Testis (tissue), 2 donors: ENCODE results near the gene UGDH.

Experiments used
- POLR2A ChIP-seq: fragments of 450-650 bp; IDR thresholded peaks from one replicate; pipeline ENCODE4 v1.6.1; 2017; ENCODE audit warnings: antibody characterized with exemption, mild to moderate bottlenecking, moderate library complexity
- TF ChIP-seq, protein P1 (sequence below), 3 experiments: fragments of 450-650 bp in 2 of 3; fragments of 200-600 bp in 1 of 3; sonication (generic) in 1 of 3; IDR thresholded peaks; one replicate each; pipeline ENCODE4 v1.5.1; 2016 to 2019; ENCODE audit warnings: antibody characterized with exemption in 3 of 3, mild to moderate bottlenecking in 2 of 3, moderate library complexity in 1 of 3

DNA sequence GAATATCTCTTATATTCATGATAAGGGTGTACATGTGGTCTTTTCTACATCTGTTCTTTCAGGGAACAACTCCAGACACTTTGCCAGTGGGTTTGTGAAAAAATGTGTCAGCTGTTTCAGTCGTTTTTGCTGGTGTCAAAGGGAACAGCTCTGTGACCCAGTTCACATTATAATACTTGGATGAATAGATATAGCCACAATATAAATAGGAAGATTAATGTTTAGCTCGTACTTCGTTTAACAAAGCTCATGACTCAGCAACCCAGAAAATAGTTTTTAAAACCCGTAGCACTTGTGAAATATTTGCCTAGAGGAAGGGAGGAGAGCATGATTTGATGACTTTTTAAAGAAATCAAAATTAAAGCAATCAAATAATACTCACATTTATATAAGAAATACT is 60.5 kb downstream of the UGDH start:
- TF ChIP-seq, protein P1, sequence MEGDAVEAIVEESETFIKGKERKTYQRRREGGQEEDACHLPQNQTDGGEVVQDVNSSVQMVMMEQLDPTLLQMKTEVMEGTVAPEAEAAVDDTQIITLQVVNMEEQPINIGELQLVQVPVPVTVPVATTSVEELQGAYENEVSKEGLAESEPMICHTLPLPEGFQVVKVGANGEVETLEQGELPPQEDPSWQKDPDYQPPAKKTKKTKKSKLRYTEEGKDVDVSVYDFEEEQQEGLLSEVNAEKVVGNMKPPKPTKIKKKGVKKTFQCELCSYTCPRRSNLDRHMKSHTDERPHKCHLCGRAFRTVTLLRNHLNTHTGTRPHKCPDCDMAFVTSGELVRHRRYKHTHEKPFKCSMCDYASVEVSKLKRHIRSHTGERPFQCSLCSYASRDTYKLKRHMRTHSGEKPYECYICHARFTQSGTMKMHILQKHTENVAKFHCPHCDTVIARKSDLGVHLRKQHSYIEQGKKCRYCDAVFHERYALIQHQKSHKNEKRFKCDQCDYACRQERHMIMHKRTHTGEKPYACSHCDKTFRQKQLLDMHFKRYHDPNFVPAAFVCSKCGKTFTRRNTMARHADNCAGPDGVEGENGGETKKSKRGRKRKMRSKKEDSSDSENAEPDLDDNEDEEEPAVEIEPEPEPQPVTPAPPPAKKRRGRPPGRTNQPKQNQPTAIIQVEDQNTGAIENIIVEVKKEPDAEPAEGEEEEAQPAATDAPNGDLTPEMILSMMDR (IDR thresholded peaks at IDR 0.05) = no peak
- no peak for TF ChIP-seq POLR2A
